Gastroesophageal sphincter (tissue), 3 donors: ENCODE results near the gene DLG3.

Experiments used
- CTCF ChIP-seq, 4 experiments: fragments of 200-600 bp in 2 of 4; fragments of 450-650 bp in 2 of 4; sonication (generic) in 1 of 4; IDR thresholded peaks; one replicate each; pipeline ENCODE4 v1.5.1; 2017 to 2019; ENCODE audit warnings: antibody characterized with exemption in 4 of 4, mild to moderate bottlenecking in 2 of 4, moderate library complexity in 2 of 4
- EP300 ChIP-seq: sonication (generic); formaldehyde crosslinking; IDR thresholded peaks from one replicate; pipeline ENCODE4 v1.6.1; 2017; ENCODE audit warnings: antibody characterized with exemption, mild to moderate bottlenecking
- POLR2A ChIP-seq, 2 donors: fragments of 450-650 bp; IDR thresholded peaks; one replicate each; pipeline ENCODE4 v1.6.1; 2017; ENCODE audit warnings: antibody characterized with exemption in 2 of 2, mild to moderate bottlenecking in 2 of 2, moderate library complexity in 1 of 2
- POLR2AphosphoS5 ChIP-seq: sonication (generic); formaldehyde crosslinking; IDR thresholded peaks from one replicate; pipeline ENCODE4 v1.6.1; 2017; ENCODE audit warnings: antibody characterized with exemption

GRCh38 chrX:70478526-70479245, 34.1 kb downstream of the DLG3 start:
- TF ChIP-seq CTCF (IDR thresholded peaks at IDR 0.05) (no peak), POLR2A (IDR thresholded peaks at IDR 0.05) (no peak), POLR2AphosphoS5 (no peak), EP300 (no peak)
